ENCODE data around the gene TMEM163.

TMEM163 gene

DNA sequence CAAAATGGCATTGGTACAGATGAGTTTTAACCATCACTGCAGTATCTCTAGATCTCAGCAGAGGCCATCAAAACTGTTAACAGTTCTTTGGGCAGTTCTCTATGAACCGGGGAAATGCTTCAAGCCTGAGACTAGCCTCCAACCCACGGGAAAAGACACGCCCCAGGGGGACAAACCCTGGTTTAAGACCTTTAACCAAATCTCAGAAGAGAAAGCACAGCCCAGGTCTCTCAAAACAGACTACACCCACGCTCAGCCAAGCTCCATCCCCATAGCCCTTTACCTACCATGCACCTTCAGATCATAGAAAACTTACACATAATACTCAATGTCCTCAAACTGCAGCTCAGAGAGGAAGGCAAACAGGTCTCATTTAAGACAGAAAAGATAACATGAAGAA, 78.3 kb downstream of the TMEM163 start:
- Histone ChIP-seq H3K4me3 (ENCODE audit: insufficient read depth in 1 of 2, low read depth in 1 of 2, low read length in 2 of 2) (no peak overlapping the region), H3K23ac (ENCODE audit: low read length in 2 of 2) (no peak overlapping the region), H2BK12ac (ENCODE audit: low read length in 2 of 2) (no peak overlapping the region), H3K4ac (ENCODE audit: low read depth in 1 of 2, low read length in 2 of 2) (no peak overlapping the region), H3K4me2 (ENCODE audit: low read length, poor library complexity, severe bottlenecking) (no peak overlapping the region), H3K4me1 (ENCODE audit: control insufficient read depth, insufficient read depth, low read depth, low read length) (peaks cover 4% of the 10 kb centered on the region), H2BK15ac (ENCODE audit: low read depth, poor library complexity, severe bottlenecking) (no peak overlapping the region), H4K91ac (ENCODE audit: low read length) (no peak overlapping the region), H2AK5ac (ENCODE audit: low read length, severe bottlenecking) (no peak overlapping the region), H2BK5ac (ENCODE audit: low read depth, low read length, poor library complexity, severe bottlenecking) (no peak overlapping the region), H3K18ac (ENCODE audit: low read depth in 1 of 2, low read length in 2 of 2) (no peak overlapping the region), H3K9me3 (ENCODE audit: control insufficient read depth, low read length) (no peaks in the 10 kb centered on the region), H3K79me1 (replicated peaks; ENCODE audit: low read length, poor library complexity, severe bottlenecking) (peaks cover 31% of the 10 kb centered on the region), H3K27me3 (ENCODE audit: control insufficient read depth in 1 of 2, insufficient read depth in 1 of 2, low read length in 2 of 2) (peaks cover 0 to 11% of the 10 kb centered on the region in 2 experiments), H2AFZ (ENCODE audit: low read depth, low read length) (no peak overlapping the region), H3K27ac (ENCODE audit: low read length, poor library complexity, severe bottlenecking) (no peak overlapping the region), H3K36me3 (ENCODE audit: control insufficient read depth in 1 of 2, insufficient read depth in 2 of 2, low read depth in 1 of 2, low read length in 2 of 2) (peaks cover 0 to 3% of the 10 kb centered on the region in 2 experiments), H3K9ac (ENCODE audit: low read length) (no peak overlapping the region), H4K8ac (ENCODE audit: low read length) (no peak overlapping the region), H3K14ac (ENCODE audit: low read length in 2 of 2) (no peak overlapping the region), H2BK120ac (ENCODE audit: low read depth, low read length) (no peak overlapping the region)
- DNase-seq = no peak
- 75% methylated on average over 4 of the region's 4 CpGs for WGBS

DNA sequence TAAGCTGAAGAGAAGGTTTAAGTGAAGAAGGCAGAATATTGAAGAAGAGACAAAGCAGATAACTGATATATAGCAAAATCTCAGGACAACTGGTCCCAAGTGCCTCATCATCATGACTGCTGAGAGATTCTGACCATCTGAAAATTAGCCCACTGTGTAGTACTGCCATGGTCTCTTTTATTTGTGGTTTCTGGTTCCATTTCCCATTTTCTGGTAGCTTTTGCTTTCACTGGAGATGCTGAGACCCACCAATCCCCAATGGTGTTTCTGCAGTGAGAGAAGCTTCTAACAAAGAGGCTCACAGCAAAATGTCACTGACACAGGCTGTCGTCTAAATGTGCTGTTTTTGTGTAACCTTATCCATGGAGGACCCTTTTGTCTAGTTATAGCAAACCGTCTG, 79.5 kb downstream of the TMEM163 start:
- 85% methylated on average over 2 of the region's 2 CpGs for WGBS
- H4K8ac ChIP-seq (ENCODE audit: low read length) = no peak overlapping the region

DNA sequence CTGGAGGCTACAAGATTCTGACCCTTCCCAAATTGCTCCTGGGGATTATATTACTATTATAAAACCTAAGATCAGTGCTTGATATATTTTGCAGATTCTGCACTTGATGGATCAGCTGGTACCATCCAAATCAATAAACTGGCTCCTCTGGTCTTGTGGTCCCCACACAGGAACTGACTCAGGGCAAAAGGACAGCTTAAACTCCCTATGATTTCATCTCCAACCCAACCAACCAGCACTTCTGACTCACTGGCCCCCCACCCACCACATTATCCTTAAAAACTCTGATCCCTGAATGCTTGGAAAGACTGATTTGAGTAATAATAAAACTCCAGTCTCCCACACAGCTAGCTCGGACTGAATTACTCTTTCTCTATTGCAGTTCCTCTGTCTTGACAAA, 82.1 kb downstream of the TMEM163 start:
- peaks cover 0 to 3% of the 10 kb centered on the region in 2 experiments for H3K36me3 ChIP-seq (ENCODE audit: control insufficient read depth in 1 of 2, insufficient read depth in 2 of 2, low read depth in 1 of 2, low read length in 2 of 2)
- H3K4me3 ChIP-seq (ENCODE audit: insufficient read depth in 1 of 2, low read depth in 1 of 2, low read length in 2 of 2) = no peak overlapping the region
- no peak overlapping the region for H2BK12ac ChIP-seq (ENCODE audit: low read length in 2 of 2)
- H3K79me1 ChIP-seq (replicated peaks; ENCODE audit: low read length, poor library complexity, severe bottlenecking) = peaks cover 35% of the 10 kb centered on the region
- H3K27ac ChIP-seq (ENCODE audit: low read length, poor library complexity, severe bottlenecking) = no peak overlapping the region
- H3K4me1 ChIP-seq (ENCODE audit: control insufficient read depth, insufficient read depth, low read depth, low read length) = peaks cover 4% of the 10 kb centered on the region
- H3K23ac ChIP-seq (ENCODE audit: low read length in 2 of 2) = no peak overlapping the region
- H4K91ac ChIP-seq (ENCODE audit: low read length) = no peak overlapping the region
- no peaks in the 10 kb centered on the region for H3K9me3 ChIP-seq (ENCODE audit: control insufficient read depth, low read length)
- no peak overlapping the region for H2AK5ac ChIP-seq (ENCODE audit: low read length, severe bottlenecking)
- no peak overlapping the region for H2BK120ac ChIP-seq (ENCODE audit: low read depth, low read length)
- no CpG with 5 or more reads among the region's 1 CpG for WGBS
- H3K27me3 ChIP-seq (ENCODE audit: control insufficient read depth in 1 of 2, insufficient read depth in 1 of 2, low read length in 2 of 2) = peaks cover 0 to 11% of the 10 kb centered on the region in 2 experiments
- H2AFZ ChIP-seq (ENCODE audit: low read depth, low read length) = no peak overlapping the region
- no peak overlapping the region for H4K8ac ChIP-seq (ENCODE audit: low read length)
- no peak overlapping the region for H2BK15ac ChIP-seq (ENCODE audit: low read depth, poor library complexity, severe bottlenecking)
- H3K18ac ChIP-seq (ENCODE audit: low read depth in 1 of 2, low read length in 2 of 2) = no peak overlapping the region
- H2BK5ac ChIP-seq (ENCODE audit: low read depth, low read length, poor library complexity, severe bottlenecking) = no peak overlapping the region
- no peak overlapping the region for H3K4me2 ChIP-seq (ENCODE audit: low read length, poor library complexity, severe bottlenecking)
- no peak overlapping the region for H3K14ac ChIP-seq (ENCODE audit: low read length in 2 of 2)
- H3K9ac ChIP-seq (ENCODE audit: low read length) = no peak overlapping the region
- no peak for DNase-seq
- no peak overlapping the region for H3K4ac ChIP-seq (ENCODE audit: low read depth in 1 of 2, low read length in 2 of 2)

More for the DNA sequence above, 79.5 kb downstream of the TMEM163 start:
- Histone ChIP-seq H2AK5ac (ENCODE audit: low read length, severe bottlenecking) (no peak overlapping the region), H2BK15ac (ENCODE audit: low read depth, poor library complexity, severe bottlenecking) (no peak overlapping the region), H3K18ac (ENCODE audit: low read depth in 1 of 2, low read length in 2 of 2) (no peak overlapping the region), H3K4me3 (ENCODE audit: insufficient read depth in 1 of 2, low read depth in 1 of 2, low read length in 2 of 2) (no peak overlapping the region), H3K23ac (ENCODE audit: low read length in 2 of 2) (no peak overlapping the region), H4K91ac (ENCODE audit: low read length) (no peak overlapping the region), H3K27ac (ENCODE audit: low read length, poor library complexity, severe bottlenecking) (no peak overlapping the region), H3K36me3 (ENCODE audit: control insufficient read depth in 1 of 2, insufficient read depth in 2 of 2, low read depth in 1 of 2, low read length in 2 of 2) (peaks cover 0 to 3% of the 10 kb centered on the region in 2 experiments), H3K79me1 (replicated peaks; ENCODE audit: low read length, poor library complexity, severe bottlenecking) (peaks cover 31% of the 10 kb centered on the region), H3K4me1 (ENCODE audit: control insufficient read depth, insufficient read depth, low read depth, low read length) (peaks cover 4% of the 10 kb centered on the region), H3K9me3 (ENCODE audit: control insufficient read depth, low read length) (no peaks in the 10 kb centered on the region), H3K4ac (ENCODE audit: low read depth in 1 of 2, low read length in 2 of 2) (no peak overlapping the region), H3K14ac (ENCODE audit: low read length in 2 of 2) (no peak overlapping the region), H3K27me3 (ENCODE audit: control insufficient read depth in 1 of 2, insufficient read depth in 1 of 2, low read length in 2 of 2) (peaks cover 0 to 11% of the 10 kb centered on the region in 2 experiments), H3K4me2 (ENCODE audit: low read length, poor library complexity, severe bottlenecking) (no peak overlapping the region), H2BK12ac (ENCODE audit: low read length in 2 of 2) (no peak overlapping the region), H2BK5ac (ENCODE audit: low read depth, low read length, poor library complexity, severe bottlenecking) (no peak overlapping the region), H2AFZ (ENCODE audit: low read depth, low read length) (no peak overlapping the region), H3K9ac (ENCODE audit: low read length) (no peak overlapping the region), H2BK120ac (ENCODE audit: low read depth, low read length) (no peak overlapping the region)
- no peak for DNase-seq

GRCh38 chr2:134634054-134634753, 84.6 kb downstream of the TMEM163 start:
- Histone ChIP-seq H3K18ac (ENCODE audit: low read depth in 1 of 2, low read length in 2 of 2) (no peak overlapping the region), H3K4me3 (ENCODE audit: insufficient read depth in 1 of 2, low read depth in 1 of 2, low read length in 2 of 2) (no peak overlapping the region), H2AK5ac (ENCODE audit: low read length, severe bottlenecking) (no peak overlapping the region), H2BK12ac (ENCODE audit: low read length in 2 of 2) (no peak overlapping the region), H3K27me3 (ENCODE audit: control insufficient read depth in 1 of 2, insufficient read depth in 1 of 2, low read length in 2 of 2) (peaks cover 0 to 6% of the 10 kb centered on the region in 2 experiments), H2BK15ac (ENCODE audit: low read depth, poor library complexity, severe bottlenecking) (no peak overlapping the region), H3K4me1 (ENCODE audit: control insufficient read depth, insufficient read depth, low read depth, low read length) (peaks cover 4% of the 10 kb centered on the region), H3K4me2 (ENCODE audit: low read length, poor library complexity, severe bottlenecking) (no peak overlapping the region), H3K36me3 (ENCODE audit: control insufficient read depth in 1 of 2, insufficient read depth in 2 of 2, low read depth in 1 of 2, low read length in 2 of 2) (peaks cover 0 to 3% of the 10 kb centered on the region in 2 experiments), H2AFZ (ENCODE audit: low read depth, low read length) (no peak overlapping the region), H3K23ac (ENCODE audit: low read length in 2 of 2) (no peak overlapping the region), H4K91ac (ENCODE audit: low read length) (no peak overlapping the region), H3K27ac (ENCODE audit: low read length, poor library complexity, severe bottlenecking) (no peak overlapping the region), H4K8ac (ENCODE audit: low read length) (no peak overlapping the region), H3K4ac (ENCODE audit: low read depth in 1 of 2, low read length in 2 of 2) (no peak overlapping the region), H3K9me3 (ENCODE audit: control insufficient read depth, low read length) (no peaks in the 10 kb centered on the region), H3K14ac (ENCODE audit: low read length in 2 of 2) (no peak overlapping the region), H3K79me1 (replicated peaks; ENCODE audit: low read length, poor library complexity, severe bottlenecking) (peaks cover 42% of the 10 kb centered on the region), H2BK5ac (ENCODE audit: low read depth, low read length, poor library complexity, severe bottlenecking) (no peak overlapping the region), H3K9ac (ENCODE audit: low read length) (no peak overlapping the region), H2BK120ac (ENCODE audit: low read depth, low read length) (no peak overlapping the region)
- DNase-seq = no peak
- 71% methylated on average over 2 of the region's 2 CpGs for WGBS

All from mesenchymal stem cell (in vitro differentiated cells and primary cell).